Stimulated activated CD8-positive, alpha-beta memory T cell treated with anti-CD3 and anti-CD28 coated beads, Interleukin-15, amount 100 ng/mL, for 48 hours (primary cell): Measurements from ENCODE around the gene SSC5D.

Experiments used
- DNase-seq, 2 donors: peaks; one replicate each; pipeline ENCODE4 v3.0.0-alpha.2; 2020; ENCODE audit warnings: low read depth in 2 of 2

SSC5D gene

GRCh38 chr19:55554741-55555152 is 66.5 kb downstream of the SSC5D start:
- no peak for DNase-seq

GRCh38 chr19:55559684-55560083 is 71.4 kb downstream of the SSC5D start:
- no peak for DNase-seq

GRCh38 chr19:55563261-55563690 is 75.0 kb downstream of the SSC5D start:
- no peak for DNase-seq

- DNase-seq, result no peak
These were observed 78.6 kb downstream of the SSC5D start for GRCh38 chr19:55566823-55567222.

- DNase-seq, result no peak
These were observed 79.6 kb downstream of the SSC5D start for GRCh38 chr19:55567708-55568328.
